GM12873 (cell line): ENCODE results near the gene DIAPH2.

ENCODE experiments used
- TF ChIP-seq, protein P1 (sequence below): IDR thresholded peaks from 2 replicates; pipeline ENCODE4 v1.5.1; 2012; ENCODE audit warnings: low read depth, mild to moderate bottlenecking, moderate library complexity, low read length, control low read depth; ENCODE audit not compliant: insufficient read depth; ENCODE audit errors: missing control alignments

The DIAPH2 gene

DNA sequence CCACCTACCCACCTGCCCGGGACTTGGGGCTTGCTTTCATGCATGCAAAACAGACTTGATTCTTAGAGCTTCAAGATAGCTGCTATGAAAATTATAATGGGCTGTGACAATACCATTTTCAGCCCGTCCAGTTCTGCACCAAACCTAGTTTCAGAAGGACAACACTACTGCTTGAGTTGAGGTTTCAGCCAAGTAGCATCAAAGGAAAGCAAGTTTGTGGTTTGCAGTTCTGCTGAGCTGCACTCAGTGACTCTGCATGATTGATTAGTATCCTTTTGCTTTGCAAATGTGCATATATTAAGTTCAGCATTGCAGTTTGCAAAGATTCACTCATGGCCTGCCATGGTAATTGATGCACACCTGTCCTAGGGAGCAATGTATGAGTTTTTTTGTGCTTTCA lies 641.8 kb downstream of the DIAPH2 start:
- TF ChIP-seq, protein P1, sequence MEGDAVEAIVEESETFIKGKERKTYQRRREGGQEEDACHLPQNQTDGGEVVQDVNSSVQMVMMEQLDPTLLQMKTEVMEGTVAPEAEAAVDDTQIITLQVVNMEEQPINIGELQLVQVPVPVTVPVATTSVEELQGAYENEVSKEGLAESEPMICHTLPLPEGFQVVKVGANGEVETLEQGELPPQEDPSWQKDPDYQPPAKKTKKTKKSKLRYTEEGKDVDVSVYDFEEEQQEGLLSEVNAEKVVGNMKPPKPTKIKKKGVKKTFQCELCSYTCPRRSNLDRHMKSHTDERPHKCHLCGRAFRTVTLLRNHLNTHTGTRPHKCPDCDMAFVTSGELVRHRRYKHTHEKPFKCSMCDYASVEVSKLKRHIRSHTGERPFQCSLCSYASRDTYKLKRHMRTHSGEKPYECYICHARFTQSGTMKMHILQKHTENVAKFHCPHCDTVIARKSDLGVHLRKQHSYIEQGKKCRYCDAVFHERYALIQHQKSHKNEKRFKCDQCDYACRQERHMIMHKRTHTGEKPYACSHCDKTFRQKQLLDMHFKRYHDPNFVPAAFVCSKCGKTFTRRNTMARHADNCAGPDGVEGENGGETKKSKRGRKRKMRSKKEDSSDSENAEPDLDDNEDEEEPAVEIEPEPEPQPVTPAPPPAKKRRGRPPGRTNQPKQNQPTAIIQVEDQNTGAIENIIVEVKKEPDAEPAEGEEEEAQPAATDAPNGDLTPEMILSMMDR, result no peak

DNA sequence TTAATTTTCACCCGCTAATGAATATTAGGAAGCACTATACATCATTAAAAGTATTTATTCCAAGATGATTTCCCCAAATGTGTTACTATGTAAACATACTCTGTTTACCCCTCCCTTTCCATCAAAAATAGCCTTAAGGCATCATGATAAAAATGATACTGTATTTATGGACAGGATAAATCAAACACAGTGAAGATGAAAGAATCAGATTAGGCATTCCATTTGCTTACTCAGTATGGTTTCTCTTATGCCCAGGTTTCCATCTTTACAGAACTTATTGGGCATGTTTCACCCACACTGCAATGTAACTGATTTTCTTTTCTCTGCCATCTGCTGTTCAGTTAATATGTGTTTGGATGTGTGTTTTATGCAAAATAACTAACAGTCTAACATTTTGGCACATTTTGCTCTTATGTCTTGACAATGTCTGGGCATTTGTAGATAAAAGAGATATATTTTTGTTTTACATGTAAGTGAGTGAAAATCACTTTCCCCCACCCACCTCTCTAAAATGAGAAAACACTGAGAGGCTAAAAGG lies 644.3 kb downstream of the DIAPH2 start:
- TF ChIP-seq, protein P1, result no peak

DNA sequence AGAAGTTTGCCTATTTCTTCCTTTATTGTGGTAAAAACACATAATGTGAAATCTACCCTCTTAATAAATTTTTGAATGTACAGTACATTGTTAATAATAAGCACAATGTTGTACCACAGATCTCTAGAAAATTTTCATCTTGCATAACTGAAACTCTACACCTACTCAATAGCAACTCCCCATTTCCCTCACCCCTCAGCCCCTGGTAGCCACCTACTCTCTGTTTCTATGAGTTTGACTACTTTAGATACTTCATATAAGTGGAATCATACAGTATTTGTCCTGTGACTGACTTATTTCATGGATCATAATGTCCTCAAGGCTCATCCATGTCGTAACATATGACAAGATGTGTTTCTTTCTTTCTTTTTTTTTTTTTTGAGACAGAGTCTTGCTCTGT lies 645.5 kb downstream of the DIAPH2 start:
- TF ChIP-seq, protein P1, result no peak

DNA sequence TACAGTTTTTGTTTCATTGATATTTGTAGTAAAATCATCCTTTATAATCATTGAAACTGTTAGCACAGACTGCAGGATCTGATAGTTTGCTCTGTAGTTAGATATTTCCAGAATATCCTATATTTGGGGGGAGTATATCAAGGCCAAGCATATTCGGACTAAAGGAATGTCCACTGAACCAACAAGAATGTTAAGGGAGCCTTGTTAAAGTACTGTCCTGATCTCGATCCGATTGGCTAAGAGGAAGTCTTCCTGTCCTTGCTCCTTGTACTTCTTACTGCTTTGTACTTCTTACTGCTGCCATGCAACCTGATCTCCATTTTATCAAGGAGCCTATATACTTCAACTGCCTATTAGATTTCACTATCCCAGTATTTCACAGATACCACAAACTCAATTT lies 648.3 kb downstream of the DIAPH2 start:
- TF ChIP-seq, protein P1, result no peak

DNA sequence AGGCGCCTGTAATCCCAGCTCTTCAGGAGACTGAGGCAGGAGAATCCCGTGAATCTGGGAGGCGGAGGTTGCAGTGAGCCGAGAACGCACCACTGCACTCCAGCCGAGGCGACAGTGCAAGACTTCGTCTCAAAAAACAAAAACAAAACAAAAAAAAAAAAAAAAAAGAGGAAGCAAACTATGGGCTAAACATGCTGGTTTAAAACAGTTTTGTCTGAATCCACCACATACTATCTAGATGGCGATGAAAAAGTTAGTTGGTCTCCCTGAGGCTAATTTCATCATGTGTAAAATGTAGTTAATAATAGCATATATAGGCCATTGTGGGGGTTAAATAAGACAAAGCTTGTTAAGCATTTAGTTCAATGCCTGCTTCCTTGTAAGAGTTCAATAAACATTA lies 650.2 kb downstream of the DIAPH2 start:
- TF ChIP-seq, protein P1, result no peak

DNA sequence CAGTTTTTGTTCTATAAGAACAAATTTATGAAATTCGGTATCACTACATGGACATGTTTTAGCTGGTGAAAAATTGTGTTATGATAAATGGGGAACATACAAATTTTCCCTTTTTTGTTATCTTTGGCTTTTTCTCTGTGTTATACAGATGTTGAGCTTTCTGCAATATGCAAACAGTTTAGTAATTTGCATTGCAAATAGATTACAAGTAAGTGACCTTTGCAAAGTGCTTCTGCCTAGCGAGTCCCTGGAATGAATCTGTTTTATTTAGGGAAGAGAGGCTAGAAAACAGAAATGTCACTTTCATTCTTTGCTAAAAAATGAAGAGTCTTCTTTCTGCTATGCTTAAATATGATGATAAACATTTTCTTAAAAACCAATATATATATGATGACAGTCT lies 660.1 kb downstream of the DIAPH2 start:
- TF ChIP-seq, protein P1, result no peak

DNA sequence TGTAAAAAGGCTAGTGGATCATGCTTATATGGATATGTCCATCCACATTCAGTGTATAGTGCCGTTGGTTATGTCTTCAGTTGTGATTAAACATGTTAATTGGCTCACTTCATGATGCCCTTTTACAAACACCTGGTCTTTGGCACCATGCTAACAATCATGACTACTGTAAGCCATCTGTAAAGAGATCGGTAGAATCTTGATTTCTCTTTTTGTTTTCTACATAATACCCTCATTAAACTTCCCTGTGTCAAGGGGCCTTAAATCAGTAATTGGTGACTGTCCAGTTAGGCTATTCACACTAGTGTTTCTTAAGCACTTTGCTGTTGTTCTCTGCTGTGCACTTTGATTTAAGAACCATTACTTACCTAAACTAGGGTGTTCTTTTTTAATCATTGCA lies 674.3 kb downstream of the DIAPH2 start:
- TF ChIP-seq, protein P1, result no peak
